Panc1 (cell line): ENCODE data around the gene GJA1. TPM values are rescaled to one million over a fixed set of nuclear protein-coding genes. Genes with fewer than 3 reads are reported as not detected.

Source experiments
- ATAC-seq: fragments of 200-7000 bp; cut with Tn5 transposase; 2 replicates; pipeline ENCODE4 v1.9.1; 2020; ENCODE audit warnings: mild to moderate bottlenecking, moderate library complexity
- BruUV-seq: library from RNA; stranded (reverse); fragments of 400-500 nt; replicated peaks from 2 replicates; lab custom pipeline; 2021; lab: Mats Ljungman, UMichigan
- CTCF ChIA-PET: fragments of 300-600 bp; sonication (Branson Sonifier 250); formaldehyde crosslinking; loops from one replicate; lab custom pipeline; 2022; ENCODE audit warnings: antibody characterized with exemption; lab: Charles Lee
- POLR2A ChIA-PET: fragments of 300-600 bp; sonication (Branson Sonifier 250); formaldehyde crosslinking; loops from one replicate; lab custom pipeline; 2022; ENCODE audit warnings: antibody characterized with exemption; lab: Charles Lee
- DNase-seq: peaks from one replicate; pipeline ENCODE4 v3.0.0-alpha.2; 2010; ENCODE audit warnings: low read depth, low spot score
- H3K27ac ChIP-seq: 2 replicates; pipeline ENCODE4 v1.5.1; 2011; ENCODE audit warnings: mild to moderate bottlenecking, low read length, inconsistent platforms
- H3K27me3 ChIP-seq: fragments of 200-500 bp; sonication (Bioruptor generic); 2 replicates; pipeline ENCODE4 v1.6.0; 2014; ENCODE audit warnings: low read length, inconsistent platforms; ENCODE audit not compliant: control insufficient read depth, insufficient read depth
- H3K36me3 ChIP-seq: fragments of 200-500 bp; sonication (Bioruptor generic); 2 replicates; pipeline ENCODE4 v1.5.1; 2014; ENCODE audit warnings: inconsistent platforms, mild to moderate bottlenecking, low read length, moderate library complexity; ENCODE audit not compliant: control insufficient read depth, insufficient read depth
- H3K4me1 ChIP-seq: 2 replicates; pipeline ENCODE4 v1.5.1; 2011; ENCODE audit warnings: inconsistent platforms, mild to moderate bottlenecking, low read length, moderate library complexity; ENCODE audit not compliant: control insufficient read depth, insufficient read depth
- H3K4me3 ChIP-seq, 2 experiments: 2 replicates each; pipeline ENCODE4 v1.5.1; 2011 to 2012; ENCODE audit warnings: low read depth in 2 of 2, low read length in 2 of 2, mild to moderate bottlenecking in 2 of 2, inconsistent platforms in 1 of 2, moderate library complexity in 1 of 2
- H3K9me3 ChIP-seq: fragments of 200-500 bp; sonication (Bioruptor generic); 2 replicates; pipeline ENCODE4 v1.5.1; 2014; ENCODE audit warnings: low read depth, mild to moderate bottlenecking, inconsistent platforms, low read length, moderate library complexity; ENCODE audit not compliant: control insufficient read depth, insufficient read depth
- CTCF ChIP-seq: fragments of 450-650 bp; IDR thresholded peaks from 2 replicates; pipeline ENCODE4 v1.5.1; 2017; ENCODE audit warnings: mild to moderate bottlenecking
- POLR2AphosphoS5 ChIP-seq: IDR thresholded peaks from 2 replicates; pipeline ENCODE4 v1.6.1; 2012; ENCODE audit warnings: mild to moderate bottlenecking, low read depth, low read length, moderate library complexity
- REST ChIP-seq, 2 experiments: IDR thresholded peaks; 2 replicates each; pipeline ENCODE4 v1.6.1; 2011 to 2012; ENCODE audit warnings: low read depth in 2 of 2, control low read depth in 1 of 2, low read length in 1 of 2, mild to moderate bottlenecking in 1 of 2, moderate library complexity in 1 of 2; ENCODE audit not compliant: insufficient read depth in 1 of 2
- SIN3A ChIP-seq: IDR thresholded peaks from 2 replicates; pipeline ENCODE4 v1.6.1; 2012; ENCODE audit warnings: low read depth, mild to moderate bottlenecking, low read length, moderate library complexity, borderline replicate concordance; ENCODE audit not compliant: insufficient read depth
- TCF7L2 ChIP-seq: IDR thresholded peaks from 2 replicates; pipeline ENCODE4 v1.6.1; 2011; ENCODE audit warnings: mild to moderate bottlenecking, low read depth, low read length, inconsistent platforms
- in situ Hi-C: cut with HindIII; loops from 2 replicates; pipeline ENCODE4 v1.10.0; 2016; ENCODE audit warnings: low sequenced_read_pairs, low pct_unique_long_range_greater_than_20kb
- intact Hi-C: fragments of 100-400 bp; cut with micrococcal nuclease; formaldehyde crosslinking; loops from one replicate; pipeline ENCODE4 v1.10.0; 2022; ENCODE audit not compliant: unreplicated experiment
- total RNA-seq: library from RNA; stranded (reverse); gene quantifications from one replicate; pipeline ENCODE4 v1.2.1, GENCODE V29; 2021; ENCODE audit not compliant: unreplicated experiment

The GJA1 gene
- total RNA-seq, 1 experiment from 2014 or later = 3.8 TPM

DNA sequence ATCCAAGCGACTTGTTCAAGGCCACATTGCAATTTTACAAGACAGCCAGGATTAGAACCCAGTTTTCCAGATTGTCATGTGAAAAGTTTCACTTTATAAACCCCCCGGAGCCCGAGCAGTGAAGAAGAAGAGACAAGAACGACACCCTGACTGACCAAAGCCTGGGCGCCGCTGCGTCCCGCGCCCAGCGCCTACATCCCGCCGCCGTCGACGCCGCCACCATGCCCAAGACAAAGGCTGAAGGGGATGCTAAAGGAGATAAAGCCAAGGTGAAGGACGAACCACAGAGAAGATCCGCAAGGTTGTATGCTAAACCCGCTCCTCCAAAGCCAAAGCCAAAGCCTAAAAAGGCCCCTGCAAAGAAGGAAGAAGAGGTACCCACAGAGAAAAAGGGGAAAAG, 27.1 kb upstream of the GJA1 start:
- in situ Hi-C loops = no loop called here

DNA sequence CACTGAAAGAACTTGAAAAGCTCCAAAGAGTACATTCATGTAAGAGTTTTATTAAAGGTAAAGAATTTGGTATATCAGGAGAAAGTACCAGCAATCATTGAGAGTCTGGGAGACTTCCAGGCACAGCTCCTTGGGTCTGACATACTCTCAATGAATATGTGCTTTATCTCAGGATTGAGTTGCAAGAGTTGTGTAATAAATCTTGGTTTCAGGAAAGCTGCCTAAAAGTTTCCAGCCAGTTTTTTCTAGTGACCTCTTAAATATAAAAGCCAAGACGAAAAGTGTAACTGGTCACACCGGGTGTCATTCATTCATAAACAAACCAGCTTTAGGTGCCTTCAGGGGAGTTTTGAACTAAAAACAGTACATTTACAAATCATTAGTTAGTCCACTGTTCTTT, 21.6 kb upstream of the GJA1 start:
- TF ChIP-seq CTCF (no peak), TCF7L2 (no peak), SIN3A (no peak), POLR2AphosphoS5 (no peak), REST (IDR thresholded peaks at IDR 0.05; ENCODE audit: insufficient read depth in 1 of 2, low read depth in 2 of 2, low read length in 1 of 2) (no peak)
- H3K27ac ChIP-seq = no peak overlapping the region
- no peak overlapping the region for H3K4me3 ChIP-seq
- BruUV-seq = no TSS peak
- no peaks in the 10 kb centered on the region for H3K36me3 ChIP-seq
- ChIA-PET POLR2A (no interaction called here), CTCF (no interaction called here)
- H3K9me3 ChIP-seq = no peaks in the 10 kb centered on the region
- in situ Hi-C loops (no loop called here), intact Hi-C loops (no loop called here)
- no peaks in the 10 kb centered on the region for H3K4me1 ChIP-seq
- no peaks in the 10 kb centered on the region for H3K27me3 ChIP-seq
- ATAC-seq = no peak
- DNase-seq = no peak

More for the DNA sequence above, 27.1 kb upstream of the GJA1 start:
- TF ChIP-seq CTCF (no peak), REST (IDR thresholded peaks at IDR 0.05; ENCODE audit: insufficient read depth in 1 of 2, low read depth in 2 of 2, low read length in 1 of 2) (no peak), SIN3A (no peak), POLR2AphosphoS5 (no peak), TCF7L2 (no peak)
- no peak overlapping the region for H3K4me3 ChIP-seq
- no peaks in the 10 kb centered on the region for H3K9me3 ChIP-seq
- intact Hi-C loops = no loop called here
- ChIA-PET POLR2A (no interaction called here), CTCF (no interaction called here)
- no peaks in the 10 kb centered on the region for H3K36me3 ChIP-seq
- no peaks in the 10 kb centered on the region for H3K4me1 ChIP-seq
- H3K27me3 ChIP-seq = no peaks in the 10 kb centered on the region
- no TSS peak for BruUV-seq
- ATAC-seq (no peak), DNase-seq (no peak)
- H3K27ac ChIP-seq = no peak overlapping the region
